Measurements from ENCODE around the gene MAT2A. TPM values are rescaled to one million over a fixed set of nuclear protein-coding genes. Genes with fewer than 3 reads are reported as not detected.

The MAT2A gene
- total RNA-seq, result 147 and 160 TPM in 2 replicates

DNA sequence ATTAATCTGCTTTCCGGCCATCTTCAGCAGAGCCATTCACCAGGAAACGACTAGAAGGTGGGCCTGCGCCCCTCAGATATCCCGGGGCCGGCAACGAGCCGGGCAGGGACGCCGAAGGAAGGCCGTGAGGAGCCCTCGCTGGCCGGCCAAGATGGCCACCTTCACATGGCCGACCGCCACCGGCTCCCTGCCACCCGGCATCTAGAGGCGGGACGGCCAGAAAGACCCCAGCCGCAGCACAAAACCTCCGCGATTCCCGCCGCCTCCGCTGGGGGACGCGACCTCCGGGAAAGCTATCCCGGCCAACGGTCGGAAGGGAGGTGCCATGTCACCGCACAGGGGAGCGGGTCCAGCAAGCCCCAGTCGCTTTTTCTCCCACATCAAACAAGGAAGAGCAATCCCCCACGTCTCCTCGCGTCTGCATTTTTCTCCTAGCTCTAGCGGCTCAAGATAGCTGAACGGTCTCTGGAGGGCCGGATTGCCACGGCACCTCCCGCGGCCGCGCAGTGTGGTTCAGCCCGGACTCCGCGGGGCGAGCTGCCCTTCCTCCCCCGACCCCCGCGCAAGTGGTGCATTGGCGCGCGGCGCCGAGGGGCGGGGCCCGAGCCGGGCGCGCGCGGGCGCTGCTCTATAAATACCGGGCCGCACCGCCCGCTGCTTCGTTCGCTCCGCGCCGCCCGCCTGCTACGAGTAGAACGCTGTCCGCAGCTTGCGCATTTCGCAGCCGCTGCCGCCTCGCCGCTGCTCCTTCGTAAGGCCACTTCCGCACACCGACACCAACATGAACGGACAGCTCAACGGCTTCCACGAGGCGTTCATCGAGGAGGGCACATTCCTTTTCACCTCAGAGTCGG lies at the start of gene MAT2A:
MAT2A (plus strand) TSS at position 662 of the 854 bp plus-strand sequence; CDS start at position 782, 120 bp downstream.
- Histone ChIP-seq H3K27me3 (ENCODE audit: control insufficient read depth, insufficient read depth, low read length) (no peaks in the 10 kb centered on the region), H3K36me3 (ENCODE audit: control insufficient read depth, insufficient read depth, low read length) (peaks cover 4% of the 10 kb centered on the region), H3K4me3 (ENCODE audit: low read depth, low read length) (peak within 1 kb of the TSS; percentile 100)
- peak; percentile 42 for DNase-seq (ENCODE audit: low read depth)
- TF ChIP-seq, protein P1, sequence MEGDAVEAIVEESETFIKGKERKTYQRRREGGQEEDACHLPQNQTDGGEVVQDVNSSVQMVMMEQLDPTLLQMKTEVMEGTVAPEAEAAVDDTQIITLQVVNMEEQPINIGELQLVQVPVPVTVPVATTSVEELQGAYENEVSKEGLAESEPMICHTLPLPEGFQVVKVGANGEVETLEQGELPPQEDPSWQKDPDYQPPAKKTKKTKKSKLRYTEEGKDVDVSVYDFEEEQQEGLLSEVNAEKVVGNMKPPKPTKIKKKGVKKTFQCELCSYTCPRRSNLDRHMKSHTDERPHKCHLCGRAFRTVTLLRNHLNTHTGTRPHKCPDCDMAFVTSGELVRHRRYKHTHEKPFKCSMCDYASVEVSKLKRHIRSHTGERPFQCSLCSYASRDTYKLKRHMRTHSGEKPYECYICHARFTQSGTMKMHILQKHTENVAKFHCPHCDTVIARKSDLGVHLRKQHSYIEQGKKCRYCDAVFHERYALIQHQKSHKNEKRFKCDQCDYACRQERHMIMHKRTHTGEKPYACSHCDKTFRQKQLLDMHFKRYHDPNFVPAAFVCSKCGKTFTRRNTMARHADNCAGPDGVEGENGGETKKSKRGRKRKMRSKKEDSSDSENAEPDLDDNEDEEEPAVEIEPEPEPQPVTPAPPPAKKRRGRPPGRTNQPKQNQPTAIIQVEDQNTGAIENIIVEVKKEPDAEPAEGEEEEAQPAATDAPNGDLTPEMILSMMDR (IDR thresholded peaks at IDR 0.05; ENCODE audit: insufficient read depth, low read length, poor library complexity, severe bottlenecking), result peak; percentile 77

GRCh38 chr2:85490861-85491755 lies 47.9 kb upstream of the MAT2A start:
- TF ChIP-seq, protein P1 (IDR thresholded peaks at IDR 0.05; ENCODE audit: insufficient read depth, low read length, poor library complexity, severe bottlenecking), result no peak
- Histone ChIP-seq H3K36me3 (ENCODE audit: control insufficient read depth, insufficient read depth, low read length) (no peaks in the 10 kb centered on the region), H3K27me3 (ENCODE audit: control insufficient read depth, insufficient read depth, low read length) (no peaks in the 10 kb centered on the region), H3K4me3 (ENCODE audit: low read depth, low read length) (no peak overlapping the region)
- DNase-seq (ENCODE audit: low read depth), result no peak

GRCh38 chr2:85496436-85496835 lies 42.5 kb upstream of the MAT2A start:
- TF ChIP-seq, protein P1 (IDR thresholded peaks at IDR 0.05; ENCODE audit: insufficient read depth, low read length, poor library complexity, severe bottlenecking), result no peak
- Histone ChIP-seq H3K36me3 (ENCODE audit: control insufficient read depth, insufficient read depth, low read length) (no peaks in the 10 kb centered on the region), H3K4me3 (ENCODE audit: low read depth, low read length) (no peak overlapping the region), H3K27me3 (ENCODE audit: control insufficient read depth, insufficient read depth, low read length) (no peaks in the 10 kb centered on the region)
- DNase-seq (ENCODE audit: low read depth), result no peak

- H3K4me3 ChIP-seq (ENCODE audit: low read depth, low read length), result no peak overlapping the region
- no peaks in the 10 kb centered on the region for H3K36me3 ChIP-seq (ENCODE audit: control insufficient read depth, insufficient read depth, low read length)
- DNase-seq (ENCODE audit: low read depth), result no peak
- TF ChIP-seq, protein P1 (IDR thresholded peaks at IDR 0.05; ENCODE audit: insufficient read depth, low read length, poor library complexity, severe bottlenecking), result no peak
- H3K27me3 ChIP-seq (ENCODE audit: control insufficient read depth, insufficient read depth, low read length), result no peaks in the 10 kb centered on the region
These were observed 40.9 kb upstream of the MAT2A start for GRCh38 chr2:85497944-85498630.

GRCh38 chr2:85501248-85501647 lies 37.7 kb upstream of the MAT2A start:
- H3K4me3 ChIP-seq (ENCODE audit: low read depth, low read length), result no peak overlapping the region
- no peak for DNase-seq (ENCODE audit: low read depth)
- H3K27me3 ChIP-seq (ENCODE audit: control insufficient read depth, insufficient read depth, low read length), result no peaks in the 10 kb centered on the region
- no peaks in the 10 kb centered on the region for H3K36me3 ChIP-seq (ENCODE audit: control insufficient read depth, insufficient read depth, low read length)
- TF ChIP-seq, protein P1 (IDR thresholded peaks at IDR 0.05; ENCODE audit: insufficient read depth, low read length, poor library complexity, severe bottlenecking), result no peak

Measured in kidney epithelial cell (primary cell).